Inflammatory macrophage treated with lipopolysaccharide for 4 hours (primary cell): ENCODE data around the gene PLA2G6.

ENCODE experiments used
- DNase-seq: peaks from one replicate; pipeline ENCODE4 v3.0.0-alpha.2; 2020

The PLA2G6 gene

GRCh38 chr22:38181453-38182200 lies at the start of gene PLA2G6:
PLA2G6 (minus strand) TSS chr22:38181830; CDS start chr22:38169426, 12,404 bp downstream.
- DNase-seq, result peak; percentile 100

GRCh38 chr22:38230916-38231315 lies 49.3 kb upstream of the PLA2G6 start:
- no peak for DNase-seq

- DNase-seq, result peak; percentile 73
These were observed 48.6 kb upstream of the PLA2G6 start for GRCh38 chr22:38230108-38230825.

DNA sequence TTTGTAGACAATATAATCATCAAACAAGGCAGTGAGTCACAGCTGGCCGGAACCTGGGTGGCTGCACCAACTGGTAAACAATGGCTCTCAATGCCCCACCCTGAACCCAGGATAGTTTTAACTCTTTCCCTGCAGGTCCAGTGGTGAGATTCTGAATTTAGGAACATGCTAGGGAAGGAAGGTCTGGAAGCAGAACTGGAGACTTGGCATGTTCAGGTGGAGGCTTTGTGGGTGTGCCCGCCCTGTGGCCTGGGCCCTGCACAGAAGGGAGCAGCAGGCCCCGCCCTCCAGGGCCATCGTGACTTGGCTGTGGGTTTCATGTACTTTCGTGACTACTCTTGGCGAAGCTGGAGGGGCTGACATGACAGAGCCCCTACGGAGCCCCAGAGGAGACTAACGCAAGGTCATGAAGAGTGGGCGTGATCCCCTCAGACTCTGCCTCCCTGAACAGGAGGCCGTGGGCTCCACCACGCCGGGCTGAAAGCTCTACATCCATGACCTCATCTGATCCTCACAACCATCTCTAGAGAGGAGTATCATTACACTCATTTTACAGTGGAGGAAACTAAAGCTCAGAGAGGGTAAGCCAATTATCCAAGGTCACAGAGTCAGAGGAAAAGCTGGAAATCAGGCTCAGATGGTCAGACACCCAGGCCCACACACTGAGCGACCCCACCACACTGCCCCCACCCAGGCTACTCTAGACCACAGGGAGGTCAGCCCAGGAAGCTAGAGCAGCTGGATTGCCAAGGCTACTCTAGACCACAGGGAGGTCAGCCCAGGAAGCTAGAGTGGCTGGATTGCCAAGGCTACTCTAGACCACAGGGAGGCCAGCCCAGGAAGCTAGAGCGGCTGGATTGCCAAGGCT lies 47.5 kb upstream of the PLA2G6 start:
- peak; percentile 26 for DNase-seq

- DNase-seq, result no peak
These were observed 46.8 kb upstream of the PLA2G6 start for GRCh38 chr22:38228326-38228872.

GRCh38 chr22:38226853-38227649 lies 45.4 kb upstream of the PLA2G6 start:
- no peak for DNase-seq

DNA sequence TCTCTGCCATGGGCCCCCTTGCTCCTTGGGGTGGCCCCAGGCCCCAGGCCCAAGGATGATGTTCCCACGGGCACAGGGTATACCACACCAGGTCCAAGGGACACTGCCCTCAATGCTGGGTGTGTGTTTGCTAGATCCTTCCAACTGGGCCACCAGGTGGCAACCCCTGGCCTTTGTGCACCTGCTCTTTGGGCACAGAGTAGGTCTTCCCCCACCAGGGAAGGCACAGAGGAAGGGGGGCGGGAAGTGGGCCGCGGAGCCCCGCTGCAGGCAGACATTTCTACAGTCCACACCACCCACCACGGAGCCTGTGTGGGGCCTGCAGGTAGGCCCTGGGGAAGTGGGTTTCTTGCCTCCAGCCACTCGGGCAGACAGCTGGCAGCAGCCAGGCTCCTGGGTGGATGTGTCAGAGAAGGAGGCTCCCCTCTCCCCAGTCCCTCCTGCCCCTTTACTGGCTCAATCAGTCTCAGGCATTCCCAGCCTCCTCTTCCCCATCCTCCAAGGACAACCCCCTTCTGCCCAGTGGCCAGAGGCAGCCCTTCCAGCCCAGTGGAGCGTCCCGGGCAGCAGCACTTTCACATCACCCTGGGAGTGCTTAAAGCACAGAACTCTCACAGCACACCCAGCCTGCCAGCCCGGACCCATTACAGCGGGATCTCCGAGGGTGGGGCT lies 41.8 kb upstream of the PLA2G6 start:
- no peak for DNase-seq

- DNase-seq, result no peak
These were observed 41.1 kb upstream of the PLA2G6 start for GRCh38 chr22:38222797-38223119.

DNA sequence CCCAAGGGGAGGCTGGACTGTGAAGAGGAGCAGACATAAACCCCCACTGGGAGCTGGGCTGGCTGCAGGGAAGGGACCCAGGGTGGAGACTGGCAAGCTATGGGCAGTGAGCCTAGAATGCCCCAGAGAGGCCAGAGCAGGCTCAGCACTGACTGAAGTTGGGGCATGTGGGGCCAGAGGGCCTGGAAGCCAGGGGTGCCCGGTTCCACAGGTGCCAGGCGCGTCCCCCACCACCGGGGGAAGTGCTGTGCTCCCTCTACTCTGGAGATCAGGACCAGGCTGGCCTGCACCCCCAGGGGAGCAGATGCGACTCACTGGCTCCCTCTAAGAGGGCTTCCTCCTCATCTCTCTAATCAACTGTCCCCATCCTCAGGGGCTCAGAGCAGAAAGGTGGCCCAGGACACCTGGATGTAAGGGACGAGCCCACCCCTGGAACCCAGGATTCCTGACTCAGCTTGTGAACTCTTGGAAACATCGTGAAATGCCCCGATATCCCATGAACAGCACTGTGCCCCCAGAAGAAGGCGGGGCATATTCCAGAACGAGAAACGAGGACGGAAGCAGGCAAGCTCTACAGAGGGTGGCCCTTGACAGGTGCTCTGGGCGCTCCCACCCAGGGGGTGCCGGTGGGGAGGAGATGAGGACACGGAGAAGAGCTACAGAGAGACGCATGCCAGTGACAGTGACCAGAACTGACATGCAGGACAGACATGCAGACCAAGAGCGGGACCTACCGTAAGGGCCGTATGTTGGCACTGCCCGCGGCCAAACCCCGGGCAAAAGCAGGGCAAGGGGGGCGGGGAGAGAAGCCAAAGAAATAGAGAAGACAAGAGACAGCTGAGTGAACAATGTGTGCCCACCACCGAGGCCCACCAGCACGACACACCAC lies 40.5 kb upstream of the PLA2G6 start:
- DNase-seq, result no peak

DNA sequence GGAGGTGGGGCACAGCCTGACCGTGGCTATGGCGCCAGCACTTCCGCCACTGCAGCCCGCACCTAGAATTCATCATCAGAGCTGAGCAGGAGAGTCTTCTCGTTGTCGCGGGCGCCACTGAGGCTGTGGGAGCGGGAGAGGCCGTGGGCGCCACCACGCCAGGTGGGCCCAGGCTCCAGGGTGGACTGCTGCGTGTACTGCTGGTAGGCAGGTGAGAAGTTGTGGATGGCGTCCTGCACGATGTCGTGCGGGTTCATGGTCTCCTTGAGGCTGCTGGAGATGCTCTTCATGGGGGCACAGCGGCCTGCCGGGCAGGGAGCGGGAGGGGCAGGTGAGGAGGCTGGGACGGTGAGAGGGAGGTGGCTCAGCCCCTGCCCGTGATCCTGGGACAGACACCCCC lies 39.8 kb upstream of the PLA2G6 start:
- no peak for DNase-seq

GRCh38 chr22:38220653-38221386 lies 39.2 kb upstream of the PLA2G6 start:
- DNase-seq, result no peak

- no peak for DNase-seq
These were observed 38.5 kb upstream of the PLA2G6 start for GRCh38 chr22:38220163-38220562.

DNA sequence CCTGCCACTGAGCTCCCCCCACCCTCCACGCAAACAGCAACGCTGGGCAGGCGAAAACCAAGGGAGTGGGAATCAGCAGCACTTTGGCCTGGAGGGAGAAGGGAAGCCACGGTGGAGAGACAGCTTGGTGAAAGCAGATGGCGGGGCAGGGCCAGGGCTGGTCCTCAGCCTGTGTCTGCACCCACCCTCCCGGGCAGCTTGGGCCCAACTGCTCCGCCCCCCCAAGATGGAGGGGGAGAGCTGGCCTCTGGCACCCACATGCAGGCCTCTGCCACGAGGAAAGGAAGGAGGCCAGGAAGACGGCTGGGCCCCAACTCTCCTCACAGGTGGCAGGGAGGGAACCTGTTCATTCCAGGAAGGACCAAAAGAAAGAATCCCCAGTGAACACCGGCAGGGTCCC lies 38.0 kb upstream of the PLA2G6 start:
- no peak for DNase-seq

DNA sequence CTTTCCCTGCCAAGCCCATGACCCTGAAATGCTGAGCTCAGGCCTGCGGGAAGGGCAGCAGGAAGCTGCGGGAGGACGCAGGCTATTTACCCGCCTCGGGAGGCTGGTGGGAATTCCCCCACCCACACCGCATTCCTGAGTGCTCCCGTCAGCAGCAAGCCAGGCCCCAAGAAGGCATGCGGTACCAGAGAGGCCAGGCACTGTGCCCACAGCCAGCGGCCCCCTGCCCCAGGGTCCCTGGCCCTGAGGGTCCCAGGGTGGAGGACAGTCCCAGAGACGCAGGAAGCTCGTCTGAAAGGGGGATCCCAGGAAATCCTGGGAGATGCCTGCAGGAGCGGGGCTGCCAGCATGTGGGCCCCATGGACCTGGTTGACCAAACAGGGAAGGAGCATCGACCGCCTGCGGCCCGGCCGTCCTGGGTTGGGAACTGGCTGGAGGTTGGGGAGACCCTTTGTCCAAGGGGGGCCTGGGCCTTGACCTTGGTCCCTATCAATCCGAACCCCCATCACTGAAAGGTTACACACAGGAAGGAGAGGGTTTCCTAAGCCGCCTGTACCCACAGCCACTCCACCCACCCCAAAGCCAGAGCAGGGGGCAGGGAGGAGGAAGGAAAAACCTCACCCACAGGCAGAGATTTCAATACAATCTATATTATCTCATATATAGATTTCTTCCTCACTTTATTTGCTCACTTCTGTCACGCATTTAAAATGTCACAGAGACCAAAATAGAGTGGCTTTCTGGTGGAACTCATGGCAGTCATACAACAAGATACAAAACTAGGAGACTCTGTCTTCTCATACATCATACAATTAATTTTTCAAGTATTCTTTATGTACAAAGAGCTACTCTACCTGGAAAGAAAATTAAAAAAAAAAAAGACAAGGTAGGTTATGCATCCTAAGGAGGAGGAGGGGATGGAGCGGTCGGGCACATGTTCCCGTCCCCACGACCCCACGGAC lies 37.3 kb upstream of the PLA2G6 start:
- peak; percentile 92 for DNase-seq

GRCh38 chr22:38215156-38216038 lies 33.8 kb upstream of the PLA2G6 start:
- DNase-seq, result peak; percentile 66

GRCh38 chr22:38214302-38215056 lies 32.8 kb upstream of the PLA2G6 start:
- peak; percentile 63 for DNase-seq

DNA sequence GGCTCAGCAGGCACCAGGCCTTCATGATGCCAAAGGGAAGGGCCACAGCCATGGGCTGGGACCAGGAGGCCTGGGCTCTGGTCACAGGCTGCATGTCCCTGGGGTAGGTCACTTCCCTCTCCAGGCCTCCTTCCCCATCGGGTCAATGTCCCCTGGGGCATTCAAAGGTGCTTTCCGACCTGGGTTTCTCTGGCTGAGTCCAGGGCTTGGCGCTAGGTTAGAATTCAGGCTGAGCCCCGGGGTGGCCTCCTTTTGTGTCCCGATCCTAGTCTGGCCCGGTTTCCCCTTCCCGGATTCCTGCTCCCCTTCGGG lies 32.3 kb upstream of the PLA2G6 start:
- peak; percentile 77 for DNase-seq
